Pancreas (tissue), 10 donors: Measurements from ENCODE around the gene VANGL1. TPM values are rescaled to one million over a fixed set of nuclear protein-coding genes. Genes with fewer than 3 reads are reported as not detected.

Experiments used
- ATAC-seq, 4 donors: fragments of 200-7000 bp; cut with Tn5 transposase; one replicate each; pipeline versions ENCODE4 v1.8.0 to v1.9.1; 2020; ENCODE audit warnings: mild to moderate bottlenecking in 4 of 4, moderate library complexity in 4 of 4
- DNase-seq, 6 donors: peaks; one replicate each; pipeline ENCODE4 v3.0.0-alpha.2; 2020
- FAIRE-seq: peaks from 2 replicates; lab custom pipeline; 2012; peaks lifted over from hg19 to GRCh38; lab: Jason Lieb, UNC
- H3K27ac ChIP-seq, 4 donors: fragments of 200-600 bp; sonication (generic); 1 replicate in 3 of 4; 2 replicates in 1 of 4; pipeline versions ENCODE4 v1.5.0 to v1.8.0; 2020
- H3K27me3 ChIP-seq, 4 donors: fragments of 200-600 bp; one replicate each; pipeline ENCODE4 v1.8.0; 2021
- H3K36me3 ChIP-seq, 3 donors: fragments of 200-600 bp; sonication (generic) in 1 of 3; one replicate each; pipeline versions ENCODE4 v1.5.0 to v1.8.0; 2020 to 2021
- H3K4me1 ChIP-seq, 3 donors: fragments of 200-600 bp; one replicate each; pipeline ENCODE4 v1.8.0; 2021
- H3K4me3 ChIP-seq, 4 donors: fragments of 200-600 bp; sonication (generic) in 2 of 4; one replicate each; pipeline versions ENCODE4 v1.5.0 to v1.8.0; 2020 to 2021
- H3K9me3 ChIP-seq, 4 donors: fragments of 200-600 bp; one replicate each; pipeline ENCODE4 v1.8.0; 2021
- CTCF ChIP-seq, 4 donors: fragments of 200-600 bp; sonication (generic) in 3 of 4; IDR thresholded peaks; one replicate each; pipeline versions ENCODE4 v1.5.0 to v1.8.0; 2021; ENCODE audit warnings: antibody characterized with exemption in 4 of 4
- WGBS, 2 donors: extraction: QIAGEN DNeasy Blood & Tissue Kit; methylation state at CpG; one replicate each; pipeline ENCODE4 v1.1.7; 2013; 5-methylcytosine and 5-hydroxymethylcytosine counted together
- intact Hi-C, 3 donors: fragments of 100-400 bp; cut with DNase I; formaldehyde crosslinking; loops; one replicate each; pipeline versions ENCODE4 v1.11.1 to v1.14.2; 2022
- polyA plus RNA-seq, 2 donors: library from polyadenylated mRNA; stranded (reverse); fragments of 200-250 nt; gene quantifications; one replicate each; pipeline ENCODE4 v1.2.3, GENCODE V29; 2013
- total RNA-seq, 6 donors: library from RNA; stranded (reverse); fragmentation: NEBNext Ultra II Directional in 4 of 6; extraction: Animal tissue kit (Norgen Biotek cat#: 25700) in 4 of 6; gene quantifications; one replicate each; pipeline versions ENCODE4 v1.2.1 to v1.2.4, GENCODE V29; 2021 to 2023
- donor health status: healthy with polysubstance abuse.
- donor health status: DM: no; HTN: no; CAD: no; lungs with moderate emphysema.
- donor health status: DM: no; HTN: no; CAD: no.
- donor health status: control.
- donor health status: control.
- donor health status: Bipolar disorder and iron deficiency.
- donor health status: DM: yes; HTN: yes; CAD: no.
- donor health status: DM: no; HTN: no; CAD: no.
- donor health status: DM: no; HTN: no; CAD: no.
- donor health status: DM: yes; HTN: yes; CAD: no.

Gene VANGL1
- total and polyA plus RNA-seq, 8 donors: 1.2 to 9.0 (median 5.4) TPM

- Histone ChIP-seq H3K27ac (no peak overlapping the region), H3K9me3 (no peaks in the 10 kb centered on the region), H3K4me1 (peaks cover 5 to 29% (median 6%) of the 10 kb centered on the region in 3 donors), H3K27me3 (no peaks in the 10 kb centered on the region), H3K36me3 (no peaks in the 10 kb centered on the region), H3K4me3 (no peak overlapping the region)
- intact Hi-C loops: no loop called here
- no peak for TF ChIP-seq CTCF (IDR thresholded peaks at IDR 0.05)
- WGBS, 2 donors: 62 to 64% methylated on average over 3 of the region's 3 CpGs
- no peak for FAIRE-seq
- no peak for DNase-seq
- no peak for ATAC-seq
Measured at GRCh38 chr1:115650961-115651360, 9.2 kb downstream of the VANGL1 start.

GRCh38 chr1:115651391-115651790 lies 9.6 kb downstream of the VANGL1 start:
- H3K9me3 ChIP-seq: no peaks in the 10 kb centered on the region
- no peak for TF ChIP-seq CTCF (IDR thresholded peaks at IDR 0.05)
- intact Hi-C loops: no loop called here
- H3K27ac ChIP-seq: no peak overlapping the region
- DNase-seq (no peak), FAIRE-seq (no peak), ATAC-seq (no peak)
- 94 to 97% methylated on average over 8 of the region's 8 CpGs for WGBS, 2 donors
- no peaks in the 10 kb centered on the region for H3K36me3 ChIP-seq
- H3K4me3 ChIP-seq: no peak overlapping the region
- H3K4me1 ChIP-seq: peaks cover 5 to 29% (median 6%) of the 10 kb centered on the region in 3 donors
- no peaks in the 10 kb centered on the region for H3K27me3 ChIP-seq

GRCh38 chr1:115652236-115652788 lies 10.5 kb downstream of the VANGL1 start:
- Histone ChIP-seq H3K4me1 (peaks cover 5 to 23% (median 6%) of the 10 kb centered on the region in 3 donors), H3K36me3 (no peaks in the 10 kb centered on the region), H3K4me3 (no peak overlapping the region), H3K27ac (no peak overlapping the region), H3K27me3 (no peaks in the 10 kb centered on the region), H3K9me3 (no peaks in the 10 kb centered on the region)
- no peak for FAIRE-seq
- no peak for TF ChIP-seq CTCF (IDR thresholded peaks at IDR 0.05)
- intact Hi-C loops: no loop called here
- peak in 2 of 4 donors; percentile 39 to 46 for ATAC-seq
- WGBS, 2 donors: 66 to 67% methylated on average over 2 of the region's 2 CpGs
- peak in 1 of 6 donors; percentile 16 for DNase-seq

GRCh38 chr1:115654125-115654524 lies 12.4 kb downstream of the VANGL1 start:
- ATAC-seq (no peak), FAIRE-seq (no peak), DNase-seq (no peak)
- no peak overlapping the region for H3K27ac ChIP-seq
- H3K4me1 ChIP-seq: peaks cover 6 to 27% (median 8%) of the 10 kb centered on the region in 3 donors
- intact Hi-C loops: no loop called here
- H3K9me3 ChIP-seq: no peaks in the 10 kb centered on the region
- H3K27me3 ChIP-seq: no peaks in the 10 kb centered on the region
- no peak for TF ChIP-seq CTCF (IDR thresholded peaks at IDR 0.05)
- no peak overlapping the region for H3K4me3 ChIP-seq
- 96 to 97% methylated on average over 3 of the region's 3 CpGs for WGBS, 2 donors
- no peaks in the 10 kb centered on the region for H3K36me3 ChIP-seq

- no peaks in the 10 kb centered on the region for H3K36me3 ChIP-seq
- H3K27me3 ChIP-seq: no peaks in the 10 kb centered on the region
- FAIRE-seq (no peak), ATAC-seq (peak; percentile 45 to 61 (median 56)), DNase-seq (peak in 1 of 6 donors; percentile 18)
- H3K27ac ChIP-seq: peak overlapping the region in 2 of 4 donors; percentile 26 to 28
- H3K4me3 ChIP-seq: no peak overlapping the region
- H3K9me3 ChIP-seq: no peaks in the 10 kb centered on the region
- 45 to 64% methylated on average over 14 of the region's 14 CpGs for WGBS, 2 donors
- intact Hi-C loops: no loop called here
- H3K4me1 ChIP-seq: peaks cover 4 to 25% (median 7%) of the 10 kb centered on the region in 3 donors
- TF ChIP-seq CTCF (IDR thresholded peaks at IDR 0.05): no peak
Measured at GRCh38 chr1:115654663-115655305, 13.0 kb downstream of the VANGL1 start.
